Muscle of back (tissue), 11 donors: Measurements from ENCODE around the gene UBA6. TPM values are rescaled to one million over a fixed set of nuclear protein-coding genes. Genes with fewer than 3 reads are reported as not detected.
A peak's percentile ranks its signal among the peaks of the same experiment; 100 is the strongest.

Experiments
- DNase-seq, 3 donors: peaks; one replicate each; pipeline versions ENCODE4 v3.0.0 to v3.0.0-alpha.2; 2013
- polyA plus RNA-seq, 10 donors: library from polyadenylated mRNA; unstranded; fragments of 120-200 nt; gene quantifications; one replicate each; pipeline ENCODE4 v1.2.1, GENCODE V29; 2013; ENCODE audit not compliant: insufficient read length in 10 of 10

UBA6 gene
- polyA plus RNA-seq, 10 donors: 33.6 to 61.6 (median 44.6) TPM

DNA sequence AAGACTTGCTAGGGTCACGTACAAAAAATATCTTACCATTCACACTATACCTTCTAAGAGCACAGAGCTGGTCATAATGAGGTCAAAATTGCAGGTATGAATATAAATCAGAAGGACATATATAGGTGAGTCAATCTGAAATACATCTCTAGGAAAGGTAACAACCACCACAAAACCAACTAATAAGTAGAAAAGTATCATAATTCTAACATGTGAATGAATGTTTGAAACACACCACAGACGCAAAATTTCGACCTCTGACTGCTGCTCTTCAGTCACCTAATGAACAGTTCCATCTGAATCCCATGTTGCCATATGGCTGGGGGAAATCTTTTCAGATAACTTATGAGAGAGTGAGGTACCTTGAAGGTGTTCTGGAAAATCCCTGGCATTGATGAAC is 120.4 kb downstream of the UBA6 start:
- DNase-seq: no peak

DNA sequence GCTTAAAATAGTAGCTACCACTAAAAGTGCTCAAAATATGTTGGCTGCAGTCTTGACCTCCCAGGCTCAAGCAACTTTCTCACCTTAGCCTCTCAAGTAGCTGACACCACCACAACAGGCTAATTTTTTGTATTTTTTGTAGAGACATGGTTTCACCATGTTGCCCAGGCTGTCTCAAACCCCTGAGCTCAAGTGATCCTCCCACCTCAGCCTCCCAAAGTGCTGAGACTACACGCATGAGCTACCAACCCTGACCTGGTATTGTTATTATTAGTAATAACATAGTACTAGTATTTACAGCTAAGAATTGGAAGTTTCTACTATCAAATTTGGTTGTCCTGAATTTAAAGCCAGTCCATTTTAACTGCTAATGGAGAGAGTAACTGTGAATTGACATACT is 124.4 kb downstream of the UBA6 start:
- no peak for DNase-seq

DNA sequence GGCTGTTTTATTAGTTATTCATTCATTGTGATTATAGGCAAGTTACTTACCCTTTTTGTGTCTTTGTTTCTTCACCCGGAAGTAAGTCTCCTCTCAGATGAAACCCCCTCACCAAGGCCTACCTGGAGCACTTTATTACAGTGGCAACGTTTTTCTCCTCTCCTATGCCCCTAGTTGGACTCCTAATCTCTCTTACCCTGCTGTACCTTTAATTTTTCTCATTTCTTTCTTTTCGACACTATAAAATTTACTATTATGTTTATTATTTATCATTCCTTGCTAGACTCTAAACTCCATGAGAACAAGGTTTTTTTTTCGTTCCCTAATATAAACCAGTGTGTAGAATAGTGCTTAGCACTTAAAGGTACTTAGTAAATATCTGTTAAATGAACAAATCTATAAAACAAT is 124.9 kb downstream of the UBA6 start:
- DNase-seq: no peak

DNA sequence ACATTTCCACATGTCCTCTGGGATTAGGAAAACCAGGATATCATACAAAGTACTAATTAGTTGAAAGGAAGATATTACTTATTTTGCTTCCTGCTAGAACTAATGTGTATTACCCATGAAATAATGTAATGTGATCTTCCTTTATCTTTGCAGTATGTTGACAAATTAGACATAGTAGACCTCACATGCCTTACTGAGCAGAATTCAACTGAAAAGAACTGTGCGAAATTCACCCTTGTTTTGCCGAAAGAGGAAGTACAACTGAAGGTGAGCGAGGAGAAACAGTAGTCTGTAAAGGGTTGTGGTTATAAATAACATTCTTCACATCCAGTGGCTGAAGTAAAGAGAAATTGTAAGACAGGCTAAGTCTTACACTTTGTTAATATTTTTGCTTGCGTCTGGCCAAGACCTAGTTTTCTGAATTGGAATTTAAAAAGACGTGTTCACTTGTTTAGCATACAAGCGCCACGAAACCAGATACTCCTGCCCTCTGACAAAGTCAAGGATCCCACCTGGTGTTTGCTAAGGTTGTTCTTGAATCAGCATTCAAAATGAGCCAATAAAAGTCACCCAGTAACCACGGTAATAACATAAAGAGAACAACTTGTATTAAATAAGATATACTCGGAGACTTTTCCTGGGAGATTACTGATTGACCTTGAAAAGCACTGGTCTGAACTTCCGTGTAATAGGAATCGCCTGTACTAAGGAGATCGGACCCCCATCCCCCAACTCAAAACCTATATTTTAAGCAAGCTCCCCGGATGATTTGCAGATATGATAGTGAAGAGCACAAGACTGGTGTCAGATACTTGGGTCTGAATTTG is 125.5 kb downstream of the UBA6 start:
- DNase-seq: peak in 1 of 3 donors; percentile 5

- no peak for DNase-seq
These were observed 127.8 kb downstream of the UBA6 start for GRCh38 chr4:67573193-67573592.

GRCh38 chr4:67571975-67572374 is 129.0 kb downstream of the UBA6 start:
- no peak for DNase-seq

GRCh38 chr4:67570537-67570936 is 130.4 kb downstream of the UBA6 start:
- DNase-seq: no peak

DNA sequence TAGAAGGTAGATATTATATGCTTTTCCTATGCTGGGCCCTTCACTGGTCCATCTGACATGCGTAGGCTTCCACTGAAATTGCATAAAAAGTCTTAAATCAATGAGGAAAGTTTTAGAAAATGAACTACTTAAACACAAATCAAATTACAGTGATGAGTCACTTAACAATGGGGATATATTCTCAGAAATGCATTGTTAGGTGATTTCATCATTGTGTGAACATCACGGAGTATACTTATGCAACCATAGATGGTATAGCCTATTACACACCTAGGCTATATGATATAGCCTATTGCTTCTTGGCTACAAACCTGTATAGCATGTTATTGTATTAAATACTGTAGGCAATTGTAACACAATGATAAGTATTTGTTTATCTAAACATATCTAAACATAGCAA is 132.1 kb downstream of the UBA6 start:
- no peak for DNase-seq

GRCh38 chr4:67566335-67566734 is 134.6 kb downstream of the UBA6 start:
- no peak for DNase-seq

GRCh38 chr4:67565284-67565683 is 135.7 kb downstream of the UBA6 start:
- DNase-seq: no peak

Other genes starting within 250 kb of the UBA6 start
- 10 to 100 TPM; 10.9 to 21.6 (median 15.0) TPM for gene CENPC, start 155.7 kb downstream of the UBA6 start, polyA plus RNA-seq
- under 1 TPM in 8 of 10 donors, not detected in 2; 0.16 to 0.62 (median 0.25) TPM for gene STAP1, start 142.4 kb downstream of the UBA6 start, polyA plus RNA-seq
- gene GNRHR, start 53.2 kb upstream of the UBA6 start, polyA plus RNA-seq: under 1 TPM; 0.09 to 0.80 (median 0.31) TPM
- under 1 TPM in 4 of 10 donors, not detected in 6; 0.17 to 0.92 (median 0.34) TPM for gene TMPRSS11D, start 182.8 kb upstream of the UBA6 start, polyA plus RNA-seq